ENCODE data around the gene ZBTB44.

GRCh38 chr11:130249371-130249770 is 65.3 kb downstream of the ZBTB44 start:
- TF ChIP-seq POLR2A (IDR thresholded peaks at IDR 0.05; ENCODE audit: borderline replicate concordance, extremely low read depth, insufficient read depth, insufficient read length) (no peak), ZFX (IDR thresholded peaks at IDR 0.05) (no peak), EZH2 (IDR thresholded peaks at IDR 0.05) (no peak)
